GM23338 (cell line): Measurements from ENCODE around the gene ARHGAP4. TPM values are rescaled to one million over a fixed set of nuclear protein-coding genes. Genes with fewer than 3 reads are reported as not detected.

ENCODE experiments used
- JUNB ChIP-seq: IDR thresholded peaks from one replicate; pipeline ENCODE4 v1.6.1; 2016; ENCODE audit warnings: antibody characterized with exemption; ENCODE audit not compliant: unreplicated experiment
- STAT1 ChIP-seq: IDR thresholded peaks from one replicate; pipeline ENCODE4 v1.6.1; 2016; ENCODE audit warnings: antibody characterized with exemption; ENCODE audit not compliant: unreplicated experiment
- polyA plus RNA-seq: library from polyadenylated mRNA; unstranded; fragments of >200 nt; fragmentation: Nextera tagmentation; extraction: Ambion mirVana; gene quantifications from 2 replicates; pipeline ENCODE4 v1.2.1, GENCODE V29; 2016
- total RNA-seq: library from RNA; depleted of rRNA; stranded (reverse); fragments of >200 nt; shearing (Covaris generic); gene quantifications from 2 replicates; pipeline ENCODE4 v1.2.3, GENCODE V29; 2014
- TF ChIP-seq, protein P1 (sequence below): fragments of 250-450 bp; sonication (Bioruptor Pico); IDR thresholded peaks from 2 replicates; pipeline ENCODE4 v1.5.0; 2020; ENCODE audit warnings: mild to moderate bottlenecking, moderate library complexity
- TF ChIP-seq, protein P2 (sequence below): IDR thresholded peaks from 2 replicates; pipeline ENCODE4 v1.6.1; 2016; ENCODE audit warnings: antibody characterized with exemption
- TF ChIP-seq, protein P3 (sequence below): IDR thresholded peaks from one replicate; pipeline ENCODE4 v1.6.1; 2018; ENCODE audit warnings: antibody characterized with exemption; ENCODE audit not compliant: unreplicated experiment

The ARHGAP4 gene
- total and polyA plus RNA-seq, 2 experiments from 2014 or later: 21.5 to 59.5 TPM

DNA sequence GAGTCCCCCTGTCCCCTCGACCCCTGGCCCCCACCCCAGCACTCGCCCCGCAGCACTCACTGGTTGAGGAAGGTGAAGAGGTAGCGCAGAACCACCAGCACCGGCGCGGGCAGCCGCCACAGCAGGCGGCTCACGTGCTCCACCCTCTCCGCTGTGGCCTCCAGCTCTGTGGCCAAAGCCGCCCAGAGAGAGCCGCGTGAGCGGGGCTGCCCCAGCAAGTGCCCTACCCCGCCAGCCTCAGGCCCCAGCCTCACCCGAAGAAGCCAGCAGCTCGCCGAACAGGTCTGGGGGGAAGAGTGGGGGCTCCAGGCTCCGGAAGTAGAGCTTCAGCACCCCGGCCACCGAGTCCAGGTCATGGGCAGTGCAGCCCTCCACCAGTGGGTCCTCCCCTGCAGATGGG lies 15.6 kb downstream of the ARHGAP4 start (continued):
- TF ChIP-seq, protein P1, sequence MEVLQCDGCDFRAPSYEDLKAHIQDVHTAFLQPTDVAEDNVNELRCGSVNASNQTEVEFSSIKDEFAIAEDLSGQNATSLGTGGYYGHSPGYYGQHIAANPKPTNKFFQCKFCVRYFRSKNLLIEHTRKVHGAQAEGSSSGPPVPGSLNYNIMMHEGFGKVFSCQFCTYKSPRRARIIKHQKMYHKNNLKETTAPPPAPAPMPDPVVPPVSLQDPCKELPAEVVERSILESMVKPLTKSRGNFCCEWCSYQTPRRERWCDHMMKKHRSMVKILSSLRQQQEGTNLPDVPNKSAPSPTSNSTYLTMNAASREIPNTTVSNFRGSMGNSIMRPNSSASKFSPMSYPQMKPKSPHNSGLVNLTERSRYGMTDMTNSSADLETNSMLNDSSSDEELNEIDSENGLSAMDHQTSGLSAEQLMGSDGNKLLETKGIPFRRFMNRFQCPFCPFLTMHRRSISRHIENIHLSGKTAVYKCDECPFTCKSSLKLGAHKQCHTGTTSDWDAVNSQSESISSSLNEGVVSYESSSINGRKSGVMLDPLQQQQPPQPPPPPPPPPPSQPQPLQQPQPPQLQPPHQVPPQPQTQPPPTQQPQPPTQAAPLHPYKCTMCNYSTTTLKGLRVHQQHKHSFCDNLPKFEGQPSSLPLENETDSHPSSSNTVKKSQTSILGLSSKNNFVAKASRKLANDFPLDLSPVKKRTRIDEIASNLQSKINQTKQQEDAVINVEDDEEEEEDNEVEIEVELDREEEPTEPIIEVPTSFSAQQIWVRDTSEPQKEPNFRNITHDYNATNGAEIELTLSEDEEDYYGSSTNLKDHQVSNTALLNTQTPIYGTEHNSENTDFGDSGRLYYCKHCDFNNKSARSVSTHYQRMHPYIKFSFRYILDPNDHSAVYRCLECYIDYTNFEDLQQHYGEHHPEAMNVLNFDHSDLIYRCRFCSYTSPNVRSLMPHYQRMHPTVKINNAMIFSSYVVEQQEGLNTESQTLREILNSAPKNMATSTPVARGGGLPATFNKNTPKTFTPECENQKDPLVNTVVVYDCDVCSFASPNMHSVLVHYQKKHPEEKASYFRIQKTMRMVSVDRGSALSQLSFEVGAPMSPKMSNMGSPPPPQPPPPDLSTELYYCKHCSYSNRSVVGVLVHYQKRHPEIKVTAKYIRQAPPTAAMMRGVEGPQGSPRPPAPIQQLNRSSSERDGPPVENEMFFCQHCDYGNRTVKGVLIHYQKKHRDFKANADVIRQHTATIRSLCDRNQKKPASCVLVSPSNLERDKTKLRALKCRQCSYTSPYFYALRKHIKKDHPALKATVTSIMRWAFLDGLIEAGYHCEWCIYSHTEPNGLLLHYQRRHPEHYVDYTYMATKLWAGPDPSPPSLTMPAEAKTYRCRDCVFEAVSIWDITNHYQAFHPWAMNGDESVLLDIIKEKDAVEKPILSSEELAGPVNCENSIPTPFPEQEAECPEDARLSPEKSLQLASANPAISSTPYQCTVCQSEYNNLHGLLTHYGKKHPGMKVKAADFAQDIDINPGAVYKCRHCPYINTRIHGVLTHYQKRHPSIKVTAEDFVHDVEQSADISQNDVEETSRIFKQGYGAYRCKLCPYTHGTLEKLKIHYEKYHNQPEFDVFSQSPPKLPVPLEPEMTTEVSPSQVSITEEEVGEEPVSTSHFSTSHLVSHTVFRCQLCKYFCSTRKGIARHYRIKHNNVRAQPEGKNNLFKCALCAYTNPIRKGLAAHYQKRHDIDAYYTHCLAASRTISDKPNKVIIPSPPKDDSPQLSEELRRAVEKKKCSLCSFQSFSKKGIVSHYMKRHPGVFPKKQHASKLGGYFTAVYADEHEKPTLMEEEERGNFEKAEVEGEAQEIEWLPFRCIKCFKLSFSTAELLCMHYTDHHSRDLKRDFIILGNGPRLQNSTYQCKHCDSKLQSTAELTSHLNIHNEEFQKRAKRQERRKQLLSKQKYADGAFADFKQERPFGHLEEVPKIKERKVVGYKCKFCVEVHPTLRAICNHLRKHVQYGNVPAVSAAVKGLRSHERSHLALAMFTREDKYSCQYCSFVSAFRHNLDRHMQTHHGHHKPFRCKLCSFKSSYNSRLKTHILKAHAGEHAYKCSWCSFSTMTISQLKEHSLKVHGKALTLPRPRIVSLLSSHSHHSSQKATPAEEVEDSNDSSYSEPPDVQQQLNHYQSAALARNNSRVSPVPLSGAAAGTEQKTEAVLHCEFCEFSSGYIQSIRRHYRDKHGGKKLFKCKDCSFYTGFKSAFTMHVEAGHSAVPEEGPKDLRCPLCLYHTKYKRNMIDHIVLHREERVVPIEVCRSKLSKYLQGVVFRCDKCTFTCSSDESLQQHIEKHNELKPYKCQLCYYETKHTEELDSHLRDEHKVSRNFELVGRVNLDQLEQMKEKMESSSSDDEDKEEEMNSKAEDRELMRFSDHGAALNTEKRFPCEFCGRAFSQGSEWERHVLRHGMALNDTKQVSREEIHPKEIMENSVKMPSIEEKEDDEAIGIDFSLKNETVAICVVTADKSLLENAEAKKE: no peak
- no peak for TF ChIP-seq STAT1
- no peak for TF ChIP-seq JUNB
- TF ChIP-seq, protein P2, sequence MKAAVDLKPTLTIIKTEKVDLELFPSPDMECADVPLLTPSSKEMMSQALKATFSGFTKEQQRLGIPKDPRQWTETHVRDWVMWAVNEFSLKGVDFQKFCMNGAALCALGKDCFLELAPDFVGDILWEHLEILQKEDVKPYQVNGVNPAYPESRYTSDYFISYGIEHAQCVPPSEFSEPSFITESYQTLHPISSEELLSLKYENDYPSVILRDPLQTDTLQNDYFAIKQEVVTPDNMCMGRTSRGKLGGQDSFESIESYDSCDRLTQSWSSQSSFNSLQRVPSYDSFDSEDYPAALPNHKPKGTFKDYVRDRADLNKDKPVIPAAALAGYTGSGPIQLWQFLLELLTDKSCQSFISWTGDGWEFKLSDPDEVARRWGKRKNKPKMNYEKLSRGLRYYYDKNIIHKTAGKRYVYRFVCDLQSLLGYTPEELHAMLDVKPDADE: no peak
- TF ChIP-seq, protein P3, sequence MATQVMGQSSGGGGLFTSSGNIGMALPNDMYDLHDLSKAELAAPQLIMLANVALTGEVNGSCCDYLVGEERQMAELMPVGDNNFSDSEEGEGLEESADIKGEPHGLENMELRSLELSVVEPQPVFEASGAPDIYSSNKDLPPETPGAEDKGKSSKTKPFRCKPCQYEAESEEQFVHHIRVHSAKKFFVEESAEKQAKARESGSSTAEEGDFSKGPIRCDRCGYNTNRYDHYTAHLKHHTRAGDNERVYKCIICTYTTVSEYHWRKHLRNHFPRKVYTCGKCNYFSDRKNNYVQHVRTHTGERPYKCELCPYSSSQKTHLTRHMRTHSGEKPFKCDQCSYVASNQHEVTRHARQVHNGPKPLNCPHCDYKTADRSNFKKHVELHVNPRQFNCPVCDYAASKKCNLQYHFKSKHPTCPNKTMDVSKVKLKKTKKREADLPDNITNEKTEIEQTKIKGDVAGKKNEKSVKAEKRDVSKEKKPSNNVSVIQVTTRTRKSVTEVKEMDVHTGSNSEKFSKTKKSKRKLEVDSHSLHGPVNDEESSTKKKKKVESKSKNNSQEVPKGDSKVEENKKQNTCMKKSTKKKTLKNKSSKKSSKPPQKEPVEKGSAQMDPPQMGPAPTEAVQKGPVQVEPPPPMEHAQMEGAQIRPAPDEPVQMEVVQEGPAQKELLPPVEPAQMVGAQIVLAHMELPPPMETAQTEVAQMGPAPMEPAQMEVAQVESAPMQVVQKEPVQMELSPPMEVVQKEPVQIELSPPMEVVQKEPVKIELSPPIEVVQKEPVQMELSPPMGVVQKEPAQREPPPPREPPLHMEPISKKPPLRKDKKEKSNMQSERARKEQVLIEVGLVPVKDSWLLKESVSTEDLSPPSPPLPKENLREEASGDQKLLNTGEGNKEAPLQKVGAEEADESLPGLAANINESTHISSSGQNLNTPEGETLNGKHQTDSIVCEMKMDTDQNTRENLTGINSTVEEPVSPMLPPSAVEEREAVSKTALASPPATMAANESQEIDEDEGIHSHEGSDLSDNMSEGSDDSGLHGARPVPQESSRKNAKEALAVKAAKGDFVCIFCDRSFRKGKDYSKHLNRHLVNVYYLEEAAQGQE: no peak
